GM18520 (cell line): Measurements from ENCODE around the gene RAB21.
"Not testable (repeated sequence)": the region's sequence is repeated elsewhere in the genome, so short reads cannot be mapped to it uniquely, and the experiment has no call there.

Experiments
- ATAC-seq: cut with Tn5 transposase; IDR thresholded peaks from one replicate; pipeline ENCODE4 v1.9.1; 2021; ENCODE audit not compliant: unreplicated experiment

RAB21 gene

GRCh38 chr12:71749666-71750065, 5.0 kb upstream of the RAB21 start:
- ATAC-seq, result no peak

DNA sequence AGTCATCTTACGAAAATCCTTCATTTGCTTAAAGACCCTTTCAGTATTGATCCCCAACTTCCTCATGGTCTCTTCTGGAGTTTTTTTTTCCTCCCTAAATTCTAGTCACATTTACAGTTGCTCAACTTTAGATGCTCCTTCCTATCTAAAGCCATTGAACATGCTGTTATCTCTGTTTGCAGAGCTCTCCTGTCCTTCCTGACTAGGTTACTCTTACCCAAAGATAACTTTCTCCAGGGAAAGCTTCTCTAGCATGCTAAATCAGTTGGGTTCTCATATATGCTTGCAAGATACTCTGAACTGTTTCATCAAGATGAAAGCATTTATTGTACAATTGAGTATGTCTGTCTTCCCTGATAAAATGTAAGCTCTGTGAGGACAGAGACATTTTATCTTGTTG, 1.8 kb upstream of the RAB21 start:
- ATAC-seq, result no peak

GRCh38 chr12:71755146-71755892, 656 bp downstream of the RAB21 start:
- ATAC-seq, result peak; percentile 34

DNA sequence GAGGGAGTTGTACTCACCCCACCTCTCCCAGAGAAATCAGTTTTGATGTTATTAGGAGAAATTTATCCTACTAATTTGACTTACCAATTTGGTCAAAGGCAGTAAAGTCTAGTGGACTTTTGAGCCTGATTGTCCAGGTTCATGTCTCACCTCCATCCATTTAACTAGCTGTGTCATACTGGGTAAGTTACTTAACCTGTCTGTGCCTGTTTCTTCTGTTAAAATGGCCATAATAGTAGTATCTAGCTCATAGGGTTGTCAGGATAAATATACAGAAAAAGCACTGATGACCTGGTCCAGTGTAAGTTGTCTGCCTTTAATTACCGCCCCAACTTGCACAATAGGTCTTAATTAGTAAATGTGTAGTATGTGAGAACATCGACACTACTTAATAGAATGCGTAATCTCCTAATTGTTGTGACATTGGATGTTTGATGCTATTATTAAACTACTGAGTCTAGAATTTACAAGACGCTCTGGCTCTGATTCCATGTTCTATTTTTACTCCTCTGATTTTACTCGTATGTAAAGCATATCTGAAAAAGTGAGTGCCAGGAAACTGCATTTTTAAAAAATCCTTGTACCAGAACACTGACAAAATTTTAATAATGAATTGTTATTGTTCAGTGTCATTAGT, 1.5 kb downstream of the RAB21 start:
- no peak for ATAC-seq

GRCh38 chr12:71759941-71760340, 5.3 kb downstream of the RAB21 start:
- ATAC-seq, result no peak

- ATAC-seq, result no peak
These were observed 5.8 kb downstream of the RAB21 start for GRCh38 chr12:71760471-71760870.

DNA sequence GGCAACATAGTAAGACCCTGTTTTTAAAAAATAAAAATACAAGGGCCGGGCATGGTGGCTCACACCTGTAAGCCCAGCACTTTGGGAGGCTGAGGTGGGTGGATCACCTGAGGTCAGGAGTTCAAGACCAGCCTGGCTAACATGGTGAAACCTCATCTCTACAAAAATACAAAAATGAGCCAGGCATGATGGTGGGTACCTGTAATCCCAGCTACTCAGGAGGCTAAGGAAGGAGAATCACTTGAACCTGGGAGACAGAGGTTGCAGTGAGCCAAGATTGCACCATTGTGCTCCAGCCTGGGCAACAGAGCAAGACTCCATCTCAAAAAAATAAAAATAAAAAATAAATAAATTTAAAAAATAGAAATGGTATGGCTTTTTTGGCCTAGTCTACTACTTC, 6.7 kb downstream of the RAB21 start:
- not testable (repeated sequence) for ATAC-seq

- ATAC-seq, result no peak
These were observed 9.2 kb downstream of the RAB21 start for GRCh38 chr12:71763677-71764379.

- ATAC-seq, result no peak
These were observed 10.1 kb downstream of the RAB21 start for GRCh38 chr12:71764587-71765321.

DNA sequence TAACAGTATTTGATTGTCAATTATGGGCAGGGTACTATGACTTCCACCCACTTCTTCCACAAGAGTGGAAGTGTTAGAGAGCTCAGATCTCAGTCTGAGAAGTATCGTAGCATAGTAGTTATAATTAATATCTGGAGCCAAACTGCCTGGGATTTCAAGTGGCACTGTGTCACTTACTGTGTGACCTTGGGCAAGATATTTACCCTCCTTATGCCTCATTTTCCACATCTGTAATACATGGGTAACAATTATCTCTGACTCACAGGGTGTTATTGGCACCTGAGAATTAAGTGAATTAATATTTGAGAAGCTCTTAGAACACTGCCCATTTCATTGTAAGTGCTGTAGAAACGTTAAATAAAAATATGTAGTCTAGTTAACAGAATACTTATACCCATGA, 11.5 kb downstream of the RAB21 start:
- ATAC-seq, result no peak

- no peak for ATAC-seq
These were observed 12.5 kb downstream of the RAB21 start for GRCh38 chr12:71767183-71767582.

DNA sequence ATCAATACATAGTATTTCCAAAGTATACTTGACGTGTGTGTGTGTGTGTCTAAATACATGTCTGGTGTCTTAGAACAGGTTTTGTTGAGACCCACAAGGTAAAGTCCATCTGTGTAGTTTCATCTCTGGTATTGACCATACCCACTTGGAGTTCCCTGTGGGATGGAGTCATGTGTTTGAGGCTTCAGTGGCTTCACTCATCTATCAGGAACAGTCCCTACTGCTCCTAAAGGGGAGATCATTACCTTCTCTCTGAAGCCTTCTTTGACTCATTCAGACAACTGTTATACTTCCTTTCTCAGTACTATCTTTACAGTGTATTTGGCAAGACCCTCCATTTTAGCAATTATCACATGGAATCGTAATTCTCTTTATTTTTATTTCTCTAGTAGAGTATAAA, 14.2 kb downstream of the RAB21 start:
- ATAC-seq, result no peak

DNA sequence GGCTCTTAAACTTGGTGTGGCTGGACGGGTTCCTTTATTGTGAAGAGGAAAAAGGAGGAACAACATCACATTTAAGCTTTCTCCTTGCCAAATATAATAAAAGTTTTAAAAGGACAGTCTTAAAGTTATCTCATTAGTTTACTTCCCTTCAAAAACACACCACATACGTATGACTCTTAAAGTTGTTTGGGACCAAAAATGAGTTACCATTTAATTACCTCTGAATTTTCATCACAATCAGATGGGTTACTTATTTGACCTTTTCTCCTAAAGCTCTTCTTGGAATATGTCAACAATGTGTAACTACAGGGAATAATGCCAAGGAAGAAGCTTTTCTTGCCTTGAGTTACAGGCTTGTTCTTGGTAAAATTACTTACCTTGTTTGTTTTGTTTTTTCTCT, 16.4 kb downstream of the RAB21 start:
- ATAC-seq, result no peak

GRCh38 chr12:71772735-71773134, 18.1 kb downstream of the RAB21 start:
- ATAC-seq, result no peak

DNA sequence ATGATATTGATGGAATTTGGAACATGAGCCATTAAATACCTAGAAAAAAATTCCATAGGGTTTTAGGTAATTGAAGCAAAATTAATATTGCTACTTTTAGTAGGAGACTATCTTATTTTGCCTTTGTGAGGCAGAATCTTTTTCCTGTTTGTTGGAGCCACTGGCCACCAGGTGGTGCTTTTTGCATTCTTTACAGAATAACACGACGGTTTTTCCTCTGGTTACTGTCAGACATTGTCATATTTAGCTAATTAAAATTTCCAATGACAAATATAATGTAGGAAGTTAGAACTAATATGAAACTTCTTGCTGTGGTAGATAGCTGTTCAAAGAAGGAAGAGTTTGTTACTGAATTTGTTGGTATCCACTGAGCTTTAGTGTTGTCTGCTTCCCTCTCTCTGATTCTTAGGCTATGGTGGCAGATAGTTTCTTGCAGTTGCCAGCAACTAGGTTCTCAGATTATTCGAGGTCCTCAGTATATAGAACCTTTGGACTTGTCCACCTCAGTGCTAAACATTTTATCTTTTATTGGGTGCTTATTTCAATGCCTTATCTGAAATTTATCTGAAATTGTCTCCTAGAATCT, 25.7 kb downstream of the RAB21 start:
- no peak for ATAC-seq

DNA sequence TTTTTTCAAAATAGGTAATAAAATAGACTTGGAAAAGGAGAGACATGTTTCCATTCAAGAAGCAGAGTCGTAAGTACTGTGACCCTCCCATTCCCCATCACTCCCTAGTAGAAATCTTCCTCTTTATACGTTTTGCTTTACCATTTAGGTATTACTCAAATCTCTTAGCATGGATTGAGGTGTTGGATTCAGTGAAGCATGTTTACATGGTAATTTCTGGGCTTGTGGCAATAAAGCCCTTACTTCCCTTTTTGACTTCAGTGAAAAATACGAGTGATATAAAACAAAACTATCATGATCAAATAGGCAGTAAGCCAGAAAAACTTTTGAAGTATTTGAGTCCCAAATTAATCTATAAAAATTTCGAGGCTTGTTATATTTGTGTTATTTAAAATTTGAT, 27.4 kb downstream of the RAB21 start:
- ATAC-seq, result peak; percentile 55

DNA sequence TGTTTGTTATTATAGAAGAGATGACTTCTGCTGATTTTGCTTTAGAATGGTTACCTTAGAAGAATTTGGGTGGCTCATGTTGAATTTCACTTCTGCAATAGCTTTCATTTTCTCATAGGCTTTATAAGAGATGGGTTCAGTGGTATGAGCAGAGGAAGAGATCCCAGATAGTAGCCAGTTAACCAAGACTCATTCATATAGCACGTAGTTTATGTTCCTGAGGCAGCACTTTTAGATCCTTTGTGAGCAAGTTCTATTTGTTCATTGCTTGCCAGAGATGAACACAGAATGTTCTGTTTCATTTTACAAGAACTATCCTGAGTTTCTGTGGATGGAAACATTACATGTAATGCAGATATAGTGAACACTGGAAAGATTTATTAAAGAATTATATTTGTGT, 32.2 kb downstream of the RAB21 start:
- no peak for ATAC-seq

DNA sequence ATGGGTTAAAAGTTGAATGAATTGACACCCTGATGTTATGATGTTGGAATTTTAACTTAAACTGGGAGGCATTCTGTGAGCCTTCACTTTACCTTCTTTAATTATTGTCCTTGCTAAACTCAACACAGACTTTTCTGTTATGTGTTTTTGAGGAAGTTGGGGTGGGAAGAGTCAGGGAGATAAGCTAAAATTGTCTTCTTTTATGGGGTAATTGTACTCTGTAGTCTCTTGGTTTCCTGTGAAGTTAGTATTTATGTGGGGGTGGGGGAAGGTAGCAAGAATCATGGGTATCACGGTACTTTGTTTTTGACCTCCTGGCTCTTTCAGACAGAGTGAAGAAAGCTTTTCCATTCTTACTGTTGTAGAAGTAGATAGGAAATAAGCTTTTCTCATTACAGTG, 32.9 kb downstream of the RAB21 start:
- no peak for ATAC-seq

DNA sequence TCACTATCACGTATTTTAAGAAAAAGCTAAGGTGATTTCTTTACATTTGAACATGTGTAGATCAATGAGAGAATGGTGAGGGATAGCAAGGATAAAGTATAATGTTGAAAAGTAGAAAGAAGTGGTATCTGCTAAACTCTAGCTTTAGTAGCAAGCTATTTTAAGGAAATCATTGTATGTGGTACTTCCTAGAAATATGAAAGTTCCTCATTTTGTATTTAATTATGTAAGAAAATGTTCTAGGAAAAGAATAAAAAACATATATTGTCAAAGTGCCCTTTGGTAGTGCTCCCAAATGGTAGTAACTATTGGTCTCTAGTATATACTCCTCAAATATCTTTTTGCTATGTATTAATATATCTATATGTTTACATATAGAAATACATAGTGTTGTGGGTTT, 35.7 kb downstream of the RAB21 start:
- ATAC-seq, result no peak

DNA sequence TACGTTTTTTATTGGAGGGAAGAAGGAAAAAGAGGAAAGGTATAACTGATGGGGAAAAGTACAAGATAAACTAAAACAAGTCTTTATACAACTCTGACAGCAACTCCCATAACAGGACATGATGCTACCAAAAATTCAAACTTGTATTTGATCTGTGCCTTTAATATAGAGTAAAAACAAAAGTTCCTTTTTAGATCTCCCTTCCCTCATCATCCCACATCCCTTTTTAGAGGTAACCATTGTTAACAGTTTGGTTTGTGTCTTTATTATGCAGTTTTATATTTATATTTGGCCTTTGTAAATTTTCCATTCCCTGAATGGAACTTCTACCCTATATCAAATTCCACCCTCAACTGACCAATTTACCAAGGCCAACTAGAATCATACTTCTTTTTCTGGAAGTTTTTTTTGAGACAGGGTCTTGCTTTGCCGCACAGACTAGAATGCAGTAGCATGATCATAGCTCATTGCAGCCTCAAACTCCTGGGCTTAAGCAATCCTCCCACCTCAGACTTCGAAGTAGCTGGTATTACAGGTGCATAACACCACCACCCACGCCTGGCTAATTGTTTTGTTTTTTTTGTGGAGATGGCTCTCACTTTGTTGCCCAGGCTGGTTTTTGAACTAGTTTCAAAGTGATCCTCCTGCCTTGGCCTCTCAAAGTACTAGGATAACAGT, 36.9 kb downstream of the RAB21 start:
- no peak for ATAC-seq

DNA sequence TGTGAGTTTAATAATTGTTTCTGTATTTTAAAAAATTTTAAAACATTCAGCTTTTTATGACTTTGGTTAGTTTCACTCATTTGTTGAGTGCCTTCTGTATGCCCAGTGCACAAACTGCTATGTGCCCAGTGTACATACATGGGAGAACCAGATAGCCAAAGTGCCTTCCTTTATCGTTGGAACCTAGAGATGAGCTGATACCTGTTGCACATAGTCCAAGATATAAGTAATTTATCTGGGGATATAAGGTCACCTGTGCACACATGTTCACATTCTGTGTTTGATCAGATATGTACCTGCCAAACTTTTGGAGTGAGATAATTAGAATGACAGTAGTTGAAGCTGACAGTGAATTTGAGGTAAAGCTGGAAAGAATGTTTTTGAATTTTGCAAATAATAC, 37.9 kb downstream of the RAB21 start:
- no peak for ATAC-seq
